SK-N-SH treated with all-trans-retinoic acid at 6 μM for 48 hours (cell line): ENCODE results near the gene CPNE2.

ENCODE experiments used
- ATAC-seq: fragments of 200-7000 bp; cut with Tn5 transposase; 3 replicates; pipeline ENCODE4 v1.9.1; 2020; ENCODE audit warnings: mild to moderate bottlenecking, moderate library complexity
- ARNTL ChIP-seq: fragments of 450-650 bp; formaldehyde crosslinking; IDR thresholded peaks from 2 replicates; pipeline ENCODE4 v1.5.0; 2020; ENCODE audit warnings: low read depth, mild to moderate bottlenecking, moderate library complexity, borderline replicate concordance
- BACH2 ChIP-seq: fragments of 250-450 bp; sonication (Bioruptor Pico); IDR thresholded peaks from 2 replicates; pipeline ENCODE4 v1.9.0; 2021; ENCODE audit warnings: mild to moderate bottlenecking, borderline replicate concordance
- CREB5 ChIP-seq: fragments of 250-450 bp; sonication (Bioruptor Pico); IDR thresholded peaks from 2 replicates; pipeline ENCODE4 v1.5.1; 2020; ENCODE audit warnings: low read depth, mild to moderate bottlenecking, moderate library complexity
- CSDC2 ChIP-seq: fragments of 250-450 bp; sonication (Bioruptor Pico); IDR thresholded peaks from 2 replicates; pipeline ENCODE4 v1.5.0; 2020; ENCODE audit warnings: mild to moderate bottlenecking, moderate library complexity
- ESRRG ChIP-seq: fragments of 250-450 bp; sonication (Bioruptor Pico); IDR thresholded peaks from 2 replicates; pipeline ENCODE4 v1.6.1; 2021; ENCODE audit warnings: mild to moderate bottlenecking
- GLIS3 ChIP-seq: fragments of 250-450 bp; sonication (Bioruptor Pico); IDR thresholded peaks from 2 replicates; pipeline ENCODE4 v1.5.0; 2020; ENCODE audit warnings: mild to moderate bottlenecking, moderate library complexity
- ISL1 ChIP-seq: fragments of 250-450 bp; sonication (Bioruptor Pico); IDR thresholded peaks from 2 replicates; pipeline ENCODE4 v2.1.2; 2022; ENCODE audit warnings: mild to moderate bottlenecking, moderate library complexity
- OSR1 ChIP-seq: fragments of 250-450 bp; sonication (Bioruptor Pico); IDR thresholded peaks from 2 replicates; pipeline ENCODE4 v1.8.0; 2022; ENCODE audit warnings: moderate library complexity, mild to moderate bottlenecking, inconsistent platforms
- POU6F1 ChIP-seq: fragments of 250-450 bp; sonication (Bioruptor Pico); IDR thresholded peaks from 2 replicates; pipeline ENCODE4 v1.8.0; 2021; ENCODE audit warnings: low read depth, mild to moderate bottlenecking, moderate library complexity, borderline replicate concordance
- RARB ChIP-seq: fragments of 250-450 bp; sonication (Bioruptor Pico); IDR thresholded peaks from 2 replicates; pipeline ENCODE4 v1.8.0; 2021; ENCODE audit warnings: mild to moderate bottlenecking, moderate library complexity
- SNAI2 ChIP-seq: fragments of 250-450 bp; sonication (Bioruptor Pico); IDR thresholded peaks from 2 replicates; pipeline ENCODE4 v1.5.0; 2020; ENCODE audit warnings: mild to moderate bottlenecking, moderate library complexity
- TCF4 ChIP-seq: fragments of 250-450 bp; sonication (Bioruptor Pico); IDR thresholded peaks from 2 replicates; pipeline ENCODE4 v1.8.0; 2021; ENCODE audit warnings: mild to moderate bottlenecking, moderate library complexity, borderline replicate concordance
- TOX ChIP-seq: fragments of 250-450 bp; sonication (Bioruptor Pico); IDR thresholded peaks from 2 replicates; pipeline ENCODE4 v1.8.0; 2021; ENCODE audit warnings: mild to moderate bottlenecking, moderate library complexity, borderline replicate concordance
- TSHZ2 ChIP-seq: fragments of 250-450 bp; sonication (Bioruptor Pico); IDR thresholded peaks from 2 replicates; pipeline ENCODE4 v1.5.0; 2020; ENCODE audit warnings: mild to moderate bottlenecking, moderate library complexity
- ZC3H10 ChIP-seq: fragments of 250-450 bp; sonication (Bioruptor Pico); IDR thresholded peaks from 2 replicates; pipeline ENCODE4 v1.5.1; 2021; ENCODE audit warnings: mild to moderate bottlenecking, moderate library complexity
- ZFP3 ChIP-seq: fragments of 250-450 bp; sonication (Bioruptor Pico); IDR thresholded peaks from 2 replicates; pipeline ENCODE4 v1.5.0; 2020; ENCODE audit warnings: mild to moderate bottlenecking, moderate library complexity
- ZFP30 ChIP-seq: fragments of 450-650 bp; formaldehyde crosslinking; IDR thresholded peaks from 2 replicates; pipeline ENCODE4 v1.5.0; 2022; ENCODE audit warnings: mild to moderate bottlenecking, moderate library complexity
- ZNF565 ChIP-seq: fragments of 450-650 bp; formaldehyde crosslinking; conservative IDR thresholded peaks from 2 replicates; pipeline ENCODE4 v1.5.0; 2020; ENCODE audit warnings: low read depth, mild to moderate bottlenecking, moderate library complexity
- ZNF70 ChIP-seq: fragments of 450-650 bp; formaldehyde crosslinking; IDR thresholded peaks from 2 replicates; pipeline ENCODE4 v1.5.0; 2020; ENCODE audit warnings: mild to moderate bottlenecking, moderate library complexity
- ZNF8 ChIP-seq: fragments of 450-650 bp; formaldehyde crosslinking; IDR thresholded peaks from 2 replicates; pipeline ENCODE4 v1.5.0; 2020; ENCODE audit warnings: mild to moderate bottlenecking, moderate library complexity
- TF ChIP-seq, protein P1 (sequence below): fragments of 250-450 bp; sonication (Bioruptor Pico); IDR thresholded peaks from 2 replicates; pipeline ENCODE4 v1.8.0; 2020; ENCODE audit warnings: mild to moderate bottlenecking, moderate library complexity, borderline replicate concordance
- TF ChIP-seq, protein P2 (sequence below): fragments of 250-450 bp; sonication (Bioruptor Pico); IDR thresholded peaks from 2 replicates; pipeline ENCODE4 v1.5.1; 2021; ENCODE audit warnings: mild to moderate bottlenecking, moderate library complexity

Gene CPNE2

DNA sequence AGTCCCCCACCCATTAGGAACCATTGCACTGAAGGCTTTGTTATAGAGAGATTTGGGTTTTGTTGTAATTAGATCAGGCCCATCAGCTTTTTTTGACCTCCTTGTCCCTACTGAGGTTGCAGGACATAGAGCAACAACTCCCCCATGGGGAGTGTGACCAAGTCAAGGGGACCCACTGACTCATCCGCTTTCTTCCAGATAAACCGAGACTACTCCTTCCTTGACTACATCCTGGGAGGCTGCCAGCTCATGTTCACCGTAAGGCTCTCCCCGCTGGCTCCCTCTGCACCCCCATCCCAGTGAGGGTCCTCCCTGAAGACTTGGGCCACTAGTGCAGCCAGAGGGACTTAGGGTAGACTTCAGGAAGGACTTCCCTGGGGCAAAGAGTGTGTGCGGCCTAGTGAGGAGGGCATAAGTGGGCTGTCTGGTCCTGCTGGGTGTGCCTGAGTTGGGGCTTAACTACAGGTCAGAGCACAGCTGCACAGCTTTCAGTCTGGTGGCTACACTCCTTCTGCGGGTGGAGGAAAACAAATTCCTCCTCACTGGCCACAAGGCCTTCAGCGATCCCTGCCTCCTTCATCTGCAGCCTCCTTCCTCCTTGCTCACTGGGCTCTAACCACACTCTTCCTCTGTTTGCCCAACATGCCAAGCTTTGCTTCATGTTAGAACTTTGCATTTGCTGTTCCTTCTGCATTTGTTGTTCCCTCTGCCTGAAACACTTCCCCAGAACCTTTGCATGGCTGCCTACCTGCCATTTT lies 31.0 kb downstream of the CPNE2 start (continued):
- no peak for TF ChIP-seq POU6F1

DNA sequence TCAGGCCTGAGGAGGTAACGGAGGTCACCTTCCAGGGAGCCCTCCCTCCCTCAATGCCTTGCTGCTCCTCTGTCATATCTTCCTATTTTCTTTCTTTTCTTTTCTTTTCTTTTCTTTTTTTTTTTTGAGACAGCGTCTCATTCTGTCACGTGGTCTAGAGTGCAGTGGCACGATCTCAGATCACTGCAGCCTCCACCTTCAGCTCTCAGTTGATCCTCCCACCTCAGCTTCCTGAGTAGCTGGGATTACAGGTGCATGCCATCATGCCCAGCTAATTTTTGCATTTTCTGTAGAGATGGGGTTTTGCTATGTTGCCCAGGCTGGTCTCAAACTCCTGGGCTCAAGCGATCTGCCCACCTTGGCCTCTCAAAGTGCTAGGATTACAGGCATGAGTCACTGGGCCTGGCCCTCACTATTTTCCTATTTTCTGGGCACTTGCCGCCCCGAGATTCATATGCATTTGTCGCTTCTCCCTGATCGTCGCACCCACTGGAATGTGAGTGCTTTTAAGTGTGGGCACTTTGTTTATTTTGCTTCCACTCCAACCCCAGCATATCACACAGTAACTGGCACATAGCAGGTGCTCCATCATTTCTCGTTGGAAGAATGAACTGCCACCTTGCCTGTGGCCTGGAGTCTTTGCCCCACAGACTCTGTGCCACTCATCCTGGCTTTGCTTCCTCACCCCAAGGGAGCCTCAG lies 31.7 kb downstream of the CPNE2 start:
- TF ChIP-seq POU6F1 = no peak
- TF ChIP-seq CSDC2 (CRISPR knock-in tag) = no peak
- no peak for TF ChIP-seq ZFP30
- no peak for TF ChIP-seq ESRRG (CRISPR knock-in tag)
- no peak for TF ChIP-seq ZFP3
- no peak for TF ChIP-seq BACH2 (CRISPR knock-in tag)
- no peak for TF ChIP-seq RARB (CRISPR knock-in tag)
- TF ChIP-seq OSR1 (CRISPR knock-in tag) = no peak
- no peak for TF ChIP-seq GLIS3
- TF ChIP-seq ZNF70 = no peak
- TF ChIP-seq ARNTL = no peak
- no peak for TF ChIP-seq ZC3H10 (CRISPR knock-in tag)
- TF ChIP-seq ISL1 (CRISPR knock-in tag) = no peak
- no peak for TF ChIP-seq TCF4 (CRISPR knock-in tag)
- no peak for ATAC-seq

GRCh38 chr16:57125376-57125775 lies 33.0 kb downstream of the CPNE2 start:
- TF ChIP-seq, protein P1, sequence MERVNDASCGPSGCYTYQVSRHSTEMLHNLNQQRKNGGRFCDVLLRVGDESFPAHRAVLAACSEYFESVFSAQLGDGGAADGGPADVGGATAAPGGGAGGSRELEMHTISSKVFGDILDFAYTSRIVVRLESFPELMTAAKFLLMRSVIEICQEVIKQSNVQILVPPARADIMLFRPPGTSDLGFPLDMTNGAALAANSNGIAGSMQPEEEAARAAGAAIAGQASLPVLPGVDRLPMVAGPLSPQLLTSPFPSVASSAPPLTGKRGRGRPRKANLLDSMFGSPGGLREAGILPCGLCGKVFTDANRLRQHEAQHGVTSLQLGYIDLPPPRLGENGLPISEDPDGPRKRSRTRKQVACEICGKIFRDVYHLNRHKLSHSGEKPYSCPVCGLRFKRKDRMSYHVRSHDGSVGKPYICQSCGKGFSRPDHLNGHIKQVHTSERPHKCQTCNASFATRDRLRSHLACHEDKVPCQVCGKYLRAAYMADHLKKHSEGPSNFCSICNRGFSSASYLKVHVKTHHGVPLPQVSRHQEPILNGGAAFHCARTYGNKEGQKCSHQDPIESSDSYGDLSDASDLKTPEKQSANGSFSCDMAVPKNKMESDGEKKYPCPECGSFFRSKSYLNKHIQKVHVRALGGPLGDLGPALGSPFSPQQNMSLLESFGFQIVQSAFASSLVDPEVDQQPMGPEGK (CRISPR knock-in tag) = no peak
- no peak for TF ChIP-seq CREB5 (CRISPR knock-in tag)
- no peak for TF ChIP-seq ZNF8
- no peak for TF ChIP-seq ZC3H10 (CRISPR knock-in tag)
- no peak for TF ChIP-seq BACH2 (CRISPR knock-in tag)
- TF ChIP-seq POU6F1 = no peak
- no peak for TF ChIP-seq GLIS3
- TF ChIP-seq TOX (CRISPR knock-in tag) = no peak
- no peak for TF ChIP-seq ISL1 (CRISPR knock-in tag)
- TF ChIP-seq ZNF565 (CRISPR knock-in tag) = no peak
- TF ChIP-seq ESRRG (CRISPR knock-in tag) = no peak
- no peak for TF ChIP-seq ZNF70
- no peak for TF ChIP-seq OSR1 (CRISPR knock-in tag)
- TF ChIP-seq TSHZ2 (CRISPR knock-in tag) = no peak
- TF ChIP-seq CSDC2 (CRISPR knock-in tag) = no peak
- TF ChIP-seq RARB (CRISPR knock-in tag) = no peak
- TF ChIP-seq SNAI2 (CRISPR knock-in tag) = no peak
- TF ChIP-seq ZFP30 = no peak
- TF ChIP-seq, protein P2, sequence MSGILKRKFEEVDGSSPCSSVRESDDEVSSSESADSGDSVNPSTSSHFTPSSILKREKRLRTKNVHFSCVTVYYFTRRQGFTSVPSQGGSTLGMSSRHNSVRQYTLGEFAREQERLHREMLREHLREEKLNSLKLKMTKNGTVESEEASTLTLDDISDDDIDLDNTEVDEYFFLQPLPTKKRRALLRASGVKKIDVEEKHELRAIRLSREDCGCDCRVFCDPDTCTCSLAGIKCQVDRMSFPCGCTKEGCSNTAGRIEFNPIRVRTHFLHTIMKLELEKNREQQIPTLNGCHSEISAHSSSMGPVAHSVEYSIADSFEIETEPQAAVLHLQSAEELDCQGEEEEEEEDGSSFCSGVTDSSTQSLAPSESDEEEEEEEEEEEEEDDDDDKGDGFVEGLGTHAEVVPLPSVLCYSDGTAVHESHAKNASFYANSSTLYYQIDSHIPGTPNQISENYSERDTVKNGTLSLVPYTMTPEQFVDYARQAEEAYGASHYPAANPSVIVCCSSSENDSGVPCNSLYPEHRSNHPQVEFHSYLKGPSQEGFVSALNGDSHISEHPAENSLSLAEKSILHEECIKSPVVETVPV (CRISPR knock-in tag) = no peak
- no peak for ATAC-seq
